Hematopoietic multipotent progenitor cell treated with erythropoietin and hydrocortisone succinate and interleukin-3 and kit ligand, for 15 days (in vitro differentiated cells): ENCODE results near the gene CRYAA.

Experiments used
- DNase-seq: peaks from one replicate; pipeline ENCODE4 v3.0.0-alpha.2; 2015; ENCODE audit warnings: low spot score

CRYAA gene

GRCh38 chr21:43203591-43203990, 34.8 kb downstream of the CRYAA start:
- no peak for DNase-seq

- DNase-seq: no peak
Measured at GRCh38 chr21:43204638-43205037, 35.8 kb downstream of the CRYAA start.

- DNase-seq: no peak
Measured at GRCh38 chr21:43206231-43207042, 37.6 kb downstream of the CRYAA start.

- no peak for DNase-seq
Measured at GRCh38 chr21:43207043-43207315, 38.2 kb downstream of the CRYAA start.

- DNase-seq: no peak
Measured at GRCh38 chr21:43207868-43208267, 39.1 kb downstream of the CRYAA start.

GRCh38 chr21:43208561-43209332, 39.9 kb downstream of the CRYAA start:
- DNase-seq: no peak

GRCh38 chr21:43209575-43210453, 41.0 kb downstream of the CRYAA start:
- DNase-seq: no peak

- DNase-seq: no peak
Measured at GRCh38 chr21:43210454-43211071, 41.8 kb downstream of the CRYAA start.

- DNase-seq: no peak
Measured at GRCh38 chr21:43211072-43211759, 42.4 kb downstream of the CRYAA start.

- no peak for DNase-seq
Measured at GRCh38 chr21:43211760-43212115, 42.9 kb downstream of the CRYAA start.
